ENCODE results near the gene PPARA. TPM values are rescaled to one million over a fixed set of nuclear protein-coding genes. Genes with fewer than 3 reads are reported as not detected.

The PPARA gene
- total and polyA plus RNA-seq, 2 experiments from 2014 or later: 4.7 to 12.6 TPM

DNA sequence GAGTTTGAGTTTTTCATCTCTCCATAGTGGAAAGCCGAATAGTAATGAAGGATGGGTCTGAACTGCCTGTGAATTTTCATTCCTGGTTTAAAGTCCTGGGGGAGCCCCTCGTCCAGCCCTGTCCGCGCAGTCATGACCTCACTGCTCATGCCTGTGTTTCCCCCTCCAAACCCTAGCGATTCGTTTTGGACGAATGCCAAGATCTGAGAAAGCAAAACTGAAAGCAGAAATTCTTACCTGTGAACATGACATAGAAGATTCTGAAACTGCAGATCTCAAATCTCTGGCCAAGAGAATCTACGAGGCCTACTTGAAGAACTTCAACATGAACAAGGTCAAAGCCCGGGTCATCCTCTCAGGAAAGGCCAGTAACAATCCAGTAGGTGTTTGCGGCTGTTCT is 69.3 kb downstream of the PPARA start:
- no peak overlapping the region for H3K27ac Mint-ChIP-seq
- TF ChIP-seq ETS1 (IDR thresholded peaks at IDR 0.05) (no peak), CREB1 (CRISPR knock-in tag; IDR thresholded peaks at IDR 0.05; ENCODE audit: low read depth) (no peak), CTCF (conservative IDR thresholded peaks at IDR 0.05; ENCODE audit: low read depth in 2 of 2) (no peak), REST (IDR thresholded peaks at IDR 0.05; ENCODE audit: unreplicated experiment) (no peak), ZNF331 (CRISPR knock-in tag; IDR thresholded peaks at IDR 0.05; ENCODE audit: low read depth) (no peak), EZH2 (IDR thresholded peaks at IDR 0.05; ENCODE audit: low read depth, unreplicated experiment) (no peak), NANOG (IDR thresholded peaks at IDR 0.05; ENCODE audit: borderline replicate concordance) (no peak), ZNF114 (CRISPR knock-in tag; IDR thresholded peaks at IDR 0.05) (no peak)
- ATAC-seq: no peak

DNA sequence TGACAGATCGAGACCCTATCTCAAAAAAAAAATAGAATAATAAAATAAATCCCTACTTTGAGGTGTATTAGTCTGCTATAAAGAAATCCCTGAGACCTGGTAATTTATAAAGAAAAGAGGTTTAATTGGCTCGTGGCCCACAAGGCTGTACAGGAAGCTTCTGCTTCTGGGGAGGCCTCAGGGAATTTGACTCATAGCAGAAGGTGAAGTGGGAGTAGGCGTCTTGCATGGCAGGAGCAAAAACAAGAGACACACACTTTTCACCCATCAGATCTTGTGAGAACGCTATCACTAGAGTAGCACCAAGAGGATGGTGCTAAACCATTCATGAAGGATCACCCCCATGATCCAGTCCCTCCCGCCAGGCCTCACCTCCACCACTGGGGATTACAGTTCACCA is 70.6 kb downstream of the PPARA start:
- no peak overlapping the region for H3K4me3 Mint-ChIP-seq
- H3K4me1 Mint-ChIP-seq: peaks cover 10% of the 10 kb centered on the region
- no peak overlapping the region for H2AFZ ChIP-seq
- no peak for ATAC-seq
- DNase-seq (ENCODE audit: low spot score): no peak
- no peak overlapping the region for H3K4me2 ChIP-seq
- H3K4me1 ChIP-seq (ENCODE audit: insufficient read depth): no peaks in the 10 kb centered on the region
- H4K20me1 ChIP-seq (replicated peaks; ENCODE audit: insufficient read depth): no peaks in the 10 kb centered on the region
- H3K79me2 ChIP-seq (replicated peaks; ENCODE audit: insufficient read depth): no peaks in the 10 kb centered on the region
- peaks cover 6% of the 10 kb centered on the region; the same call in 1 of the 2 replicates for H3F3A ChIP-seq (replicated peaks; ENCODE audit: low read depth)
- no peaks in the 10 kb centered on the region for H3K27me3 ChIP-seq (ENCODE audit: insufficient read depth)
- H3K36me3 Mint-ChIP-seq (ENCODE audit: low read depth): no peaks in the 10 kb centered on the region; the same call in 2 of the 3 replicates
- peaks cover 10% of the 10 kb centered on the region for H3K27me3 Mint-ChIP-seq (ENCODE audit: insufficient read depth, low read depth, poor library complexity)
- no peaks in the 10 kb centered on the region for H3K36me3 ChIP-seq (ENCODE audit: insufficient read depth)
- H3K9me2 ChIP-seq (ENCODE audit: insufficient read depth): no peaks in the 10 kb centered on the region
- H3K27ac Mint-ChIP-seq: no peak overlapping the region
- H3K4me3 ChIP-seq: no peak overlapping the region
- H3K9me3 Mint-ChIP-seq: no peaks in the 10 kb centered on the region; the same call in 2 of the 3 replicates
- H3K27ac ChIP-seq (ENCODE audit: low read depth): no peak overlapping the region
- no peak for TF ChIP-seq EZH2 (IDR thresholded peaks at IDR 0.05; ENCODE audit: low read depth, unreplicated experiment)
- no peak for TF ChIP-seq CREB1 (CRISPR knock-in tag; IDR thresholded peaks at IDR 0.05; ENCODE audit: low read depth)
- no peak for TF ChIP-seq NANOG (IDR thresholded peaks at IDR 0.05; ENCODE audit: borderline replicate concordance)
- no peak for TF ChIP-seq ETS1 (IDR thresholded peaks at IDR 0.05)
- no peak for TF ChIP-seq CTCF (conservative IDR thresholded peaks at IDR 0.05; ENCODE audit: low read depth in 2 of 2)
- no peak for TF ChIP-seq STAT1 (IDR thresholded peaks at IDR 0.05; ENCODE audit: unreplicated experiment)

More for the DNA sequence above, 69.3 kb downstream of the PPARA start:
- Mint-ChIP-seq H3K4me3 (no peak overlapping the region), H3K36me3 (ENCODE audit: low read depth) (no peaks in the 10 kb centered on the region; the same call in 2 of the 3 replicates), H3K27me3 (ENCODE audit: insufficient read depth, low read depth, poor library complexity) (peaks cover 2% of the 10 kb centered on the region), H3K9me3 (no peaks in the 10 kb centered on the region; the same call in 2 of the 3 replicates), H3K4me1 (peaks cover 3% of the 10 kb centered on the region; the same call in 2 of the 3 replicates)
- no peaks in the 10 kb centered on the region for H3K36me3 ChIP-seq (ENCODE audit: insufficient read depth)
- H3K9me2 ChIP-seq (ENCODE audit: insufficient read depth): no peaks in the 10 kb centered on the region
- H3K4me2 ChIP-seq: no peak overlapping the region
- no peaks in the 10 kb centered on the region for H3K79me2 ChIP-seq (replicated peaks; ENCODE audit: insufficient read depth)
- H3K4me1 ChIP-seq (ENCODE audit: insufficient read depth): no peaks in the 10 kb centered on the region
- H3K27ac ChIP-seq (ENCODE audit: low read depth): no peak overlapping the region
- no peak overlapping the region for H3K4me3 ChIP-seq
- no peak overlapping the region for H2AFZ ChIP-seq
- no peaks in the 10 kb centered on the region for H4K20me1 ChIP-seq (replicated peaks; ENCODE audit: insufficient read depth)
- no peaks in the 10 kb centered on the region for H3K27me3 ChIP-seq (ENCODE audit: insufficient read depth)
- DNase-seq (ENCODE audit: low spot score): no peak
- H3F3A ChIP-seq (replicated peaks; ENCODE audit: low read depth): no peaks in the 10 kb centered on the region

Data from GM23338 (cell line).